Natural killer cell (primary cell): Measurements from ENCODE around the gene TSPAN18. TPM values are rescaled to one million over a fixed set of nuclear protein-coding genes. Genes with fewer than 3 reads are reported as not detected.

Experiments used
- ATAC-seq, 3 donors: fragments of 150-1000 bp in 2 of 3; fragments of 200-7000 bp in 1 of 3; cut with Tn5 transposase; 1 replicate in 1 of 3; 2 replicates in 2 of 3; pipeline ENCODE4 v1.10.0; 2021; ENCODE audit warnings: mild to moderate bottlenecking in 2 of 3, moderate library complexity in 2 of 3
- DNase-seq, 2 donors: peaks; one replicate each; pipeline versions ENCODE4 v3.0.0 to v3.0.0-alpha.2; 2013 to 2021; ENCODE audit warnings: mixed read lengths in 1 of 2
- H3K27ac ChIP-seq: one replicate; pipeline ENCODE4 v1.5.1; 2013; ENCODE audit warnings: mild to moderate bottlenecking, low read length
- H3K27me3 ChIP-seq: one replicate; pipeline ENCODE4 v1.6.1; 2013; ENCODE audit warnings: low read length; ENCODE audit not compliant: control insufficient read depth, insufficient read depth
- H3K36me3 ChIP-seq: one replicate; pipeline ENCODE4 v1.6.1; 2013; ENCODE audit warnings: low read length; ENCODE audit not compliant: control insufficient read depth, insufficient read depth
- H3K4me1 ChIP-seq: one replicate; pipeline ENCODE4 v1.6.1; 2013; ENCODE audit warnings: low read length; ENCODE audit not compliant: control insufficient read depth, insufficient read depth
- H3K4me3 ChIP-seq: one replicate; pipeline ENCODE4 v1.5.1; 2013; ENCODE audit warnings: low read length
- H3K9me3 ChIP-seq: one replicate; pipeline ENCODE4 v1.6.1; 2013; ENCODE audit warnings: low read length; ENCODE audit not compliant: control insufficient read depth, insufficient read depth
- H3K27ac Mint-ChIP-seq, 2 donors: one replicate each; pipeline ENCODE4 v1.8.0; 2022; ENCODE audit warnings: mild to moderate bottlenecking in 2 of 2, mixed read lengths in 2 of 2, moderate library complexity in 1 of 2
- H3K27me3 Mint-ChIP-seq, 2 donors: one replicate each; pipeline ENCODE4 v1.8.0; 2022; ENCODE audit warnings: low read depth in 2 of 2, mixed read lengths in 2 of 2
- H3K36me3 Mint-ChIP-seq: one replicate; pipeline ENCODE4 v1.8.0; 2022; ENCODE audit warnings: mixed read lengths
- H3K4me1 Mint-ChIP-seq, 2 donors: one replicate each; pipeline ENCODE4 v1.8.0; 2022; ENCODE audit warnings: mixed read lengths in 2 of 2
- H3K4me3 Mint-ChIP-seq: one replicate; pipeline ENCODE4 v1.8.0; 2022; ENCODE audit warnings: mild to moderate bottlenecking, moderate library complexity, mixed read lengths
- H3K9me3 Mint-ChIP-seq, 2 donors: one replicate each; pipeline ENCODE4 v1.8.0; 2022; ENCODE audit warnings: mixed read lengths in 2 of 2
- WGBS: methylation state at CpG from one replicate; pipeline ENCODE4 v1.1.7; 2013; ENCODE audit warnings: missing lambda C conversion rate; ENCODE audit not compliant: insufficient coverage; 5-methylcytosine and 5-hydroxymethylcytosine counted together
- intact Hi-C: fragments of 100-400 bp; cut with micrococcal nuclease; formaldehyde crosslinking; loops from one replicate; pipeline ENCODE4 v1.14.2; 2022
- total RNA-seq, 4 donors: library from RNA; stranded (reverse); fragments of 120-200 nt in 1 of 4; gene quantifications; one replicate each; pipeline versions ENCODE4 v1.2.3 to v1.2.4, GENCODE V29; 2013 to 2022
- TF ChIP-seq, protein P1 (sequence below): fragments of 200-600 bp; IDR thresholded peaks from one replicate; pipeline ENCODE4 v1.8.0; 2022; ENCODE audit warnings: antibody characterized with exemption

Gene TSPAN18
- total RNA-seq, 3 donors from 2014 or later (not counting 1 experiment from before 2014, with no cell fraction given), result 1.9 to 2.4 (median 2.3) TPM

- no peaks in the 10 kb centered on the region for H3K9me3 Mint-ChIP-seq
- no peaks in the 10 kb centered on the region for H3K9me3 ChIP-seq
- peak in 1 of 3 donors; percentile 44 for ATAC-seq
Observed at GRCh38 chr11:44779736-44780520, 53.2 kb downstream of the TSPAN18 start.

GRCh38 chr11:44780940-44781631, 54.3 kb downstream of the TSPAN18 start:
- Mint-ChIP-seq H3K4me1 (no peaks in the 10 kb centered on the region), H3K9me3 (no peaks in the 10 kb centered on the region), H3K27ac (no peak overlapping the region), H3K4me3 (no peak overlapping the region), H3K36me3 (no peaks in the 10 kb centered on the region), H3K27me3 (peaks cover 5 to 21% of the 10 kb centered on the region in 2 donors)
- no peaks in the 10 kb centered on the region for H3K4me1 ChIP-seq
- ATAC-seq, result no peak
- no peak overlapping the region for H3K4me3 ChIP-seq
- DNase-seq, result no peak
- TF ChIP-seq, protein P1, sequence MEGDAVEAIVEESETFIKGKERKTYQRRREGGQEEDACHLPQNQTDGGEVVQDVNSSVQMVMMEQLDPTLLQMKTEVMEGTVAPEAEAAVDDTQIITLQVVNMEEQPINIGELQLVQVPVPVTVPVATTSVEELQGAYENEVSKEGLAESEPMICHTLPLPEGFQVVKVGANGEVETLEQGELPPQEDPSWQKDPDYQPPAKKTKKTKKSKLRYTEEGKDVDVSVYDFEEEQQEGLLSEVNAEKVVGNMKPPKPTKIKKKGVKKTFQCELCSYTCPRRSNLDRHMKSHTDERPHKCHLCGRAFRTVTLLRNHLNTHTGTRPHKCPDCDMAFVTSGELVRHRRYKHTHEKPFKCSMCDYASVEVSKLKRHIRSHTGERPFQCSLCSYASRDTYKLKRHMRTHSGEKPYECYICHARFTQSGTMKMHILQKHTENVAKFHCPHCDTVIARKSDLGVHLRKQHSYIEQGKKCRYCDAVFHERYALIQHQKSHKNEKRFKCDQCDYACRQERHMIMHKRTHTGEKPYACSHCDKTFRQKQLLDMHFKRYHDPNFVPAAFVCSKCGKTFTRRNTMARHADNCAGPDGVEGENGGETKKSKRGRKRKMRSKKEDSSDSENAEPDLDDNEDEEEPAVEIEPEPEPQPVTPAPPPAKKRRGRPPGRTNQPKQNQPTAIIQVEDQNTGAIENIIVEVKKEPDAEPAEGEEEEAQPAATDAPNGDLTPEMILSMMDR, result no peak
- 80% methylated on average over 9 of the region's 9 CpGs for WGBS
- H3K36me3 ChIP-seq, result no peaks in the 10 kb centered on the region
- H3K27ac ChIP-seq, result no peak overlapping the region
- intact Hi-C loops, result no loop called here
- no peaks in the 10 kb centered on the region for H3K9me3 ChIP-seq
- H3K27me3 ChIP-seq, result no peaks in the 10 kb centered on the region

More at GRCh38 chr11:44779736-44780520, 53.2 kb downstream of the TSPAN18 start:
- no peak overlapping the region for H3K4me3 ChIP-seq
- Mint-ChIP-seq H3K36me3 (no peaks in the 10 kb centered on the region), H3K4me1 (no peaks in the 10 kb centered on the region), H3K27ac (no peak overlapping the region), H3K4me3 (no peak overlapping the region), H3K27me3 (peaks cover 14 to 20% of the 10 kb centered on the region in 2 donors)
- H3K36me3 ChIP-seq, result no peaks in the 10 kb centered on the region
- TF ChIP-seq, protein P1, result no peak
- H3K27ac ChIP-seq, result no peak overlapping the region
- H3K27me3 ChIP-seq, result no peaks in the 10 kb centered on the region
- WGBS, result 82% methylated on average over 10 of the region's 10 CpGs
- intact Hi-C loops, result loop anchor here (5.0 kb wide), 1 partner anchor 132 kb away; no protein-coding TSS in a partner anchor
- H3K4me1 ChIP-seq, result no peaks in the 10 kb centered on the region
- DNase-seq, result no peak

DNA sequence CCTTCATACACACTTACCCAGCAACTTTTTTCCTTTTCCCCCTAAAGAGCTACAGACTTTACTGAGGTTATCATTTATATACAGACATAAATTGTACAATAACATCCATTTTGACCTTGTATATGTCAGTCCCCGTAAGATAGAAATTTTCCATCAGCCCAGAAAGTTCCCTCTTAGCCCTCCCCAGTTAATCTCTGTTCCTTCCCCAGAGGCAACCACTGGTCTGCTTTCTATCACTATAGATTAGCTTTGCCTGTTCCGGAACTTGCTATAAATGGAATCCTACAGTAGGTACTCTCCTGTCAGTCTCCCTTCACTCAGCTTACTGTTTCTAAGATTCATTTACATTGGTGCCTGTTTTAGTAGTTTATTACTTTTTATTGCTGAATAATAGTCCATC, 54.9 kb downstream of the TSPAN18 start:
- H3K27me3 ChIP-seq, result no peaks in the 10 kb centered on the region
- peaks cover 5 to 21% of the 10 kb centered on the region in 2 donors for H3K27me3 Mint-ChIP-seq
- WGBS, result 96% methylated on average over 2 of the region's 2 CpGs
- no peaks in the 10 kb centered on the region for H3K9me3 ChIP-seq
- H3K4me1 Mint-ChIP-seq, result no peaks in the 10 kb centered on the region
- no peak overlapping the region for H3K27ac ChIP-seq
- intact Hi-C loops, result no loop called here
- H3K9me3 Mint-ChIP-seq, result no peaks in the 10 kb centered on the region
- no peak overlapping the region for H3K4me3 ChIP-seq
- no peaks in the 10 kb centered on the region for H3K36me3 ChIP-seq
- H3K4me3 Mint-ChIP-seq, result no peak overlapping the region
- TF ChIP-seq, protein P1, result no peak
- ATAC-seq (no peak), DNase-seq (no peak)
- H3K36me3 Mint-ChIP-seq, result no peaks in the 10 kb centered on the region
- H3K4me1 ChIP-seq, result no peaks in the 10 kb centered on the region
- H3K27ac Mint-ChIP-seq, result no peak overlapping the region
